H1 (cell line): ENCODE measurements around the gene KIAA0930. TPM values are rescaled to one million over a fixed set of nuclear protein-coding genes. Genes with fewer than 3 reads are reported as not detected.

Source experiments
- CTCF ChIA-PET: fragments of 300-600 bp; sonication (Branson Sonifier 250); formaldehyde crosslinking; loops from one replicate; lab custom pipeline; 2021; ENCODE audit not compliant: partially characterized antibody; lab: Charles Lee
- POLR2A ChIA-PET: fragments of 300-600 bp; sonication (Branson Sonifier 250); formaldehyde crosslinking; loops from one replicate; lab custom pipeline; 2021; ENCODE audit warnings: inconsistent platforms; ENCODE audit not compliant: partially characterized antibody; lab: Charles Lee
- DNase-seq, 2 experiments: peaks; one replicate each; pipeline versions ENCODE4 v3.0.0 to v3.0.0-alpha.2; 2010 to 2022; ENCODE audit warnings: low spot score in 2 of 2, low read depth in 1 of 2, mixed read lengths in 1 of 2
- FAIRE-seq: peaks from 2 replicates; lab custom pipeline; 2011; peaks lifted over from hg19 to GRCh38; lab: Jason Lieb, UNC
- H2AFZ ChIP-seq: 2 replicates; pipeline ENCODE4 v1.8.1; 2012; ENCODE audit warnings: low read length, inconsistent platforms
- H2AK5ac ChIP-seq: 2 replicates; pipeline ENCODE4 v1.6.1; 2013; ENCODE audit warnings: low read depth, low read length
- H2BK120ac ChIP-seq: replicated peaks from 2 replicates; pipeline ENCODE3; 2013; ENCODE audit warnings: low read depth, low read length, inconsistent platforms
- H2BK12ac ChIP-seq: 2 replicates; pipeline ENCODE4 v1.6.1; 2013; ENCODE audit warnings: low read depth, low read length
- H2BK15ac ChIP-seq: 2 replicates; pipeline ENCODE4 v1.6.1; 2013; ENCODE audit warnings: low read length
- H2BK20ac ChIP-seq: 2 replicates; pipeline ENCODE4 v1.6.1; 2013; ENCODE audit warnings: low read length
- H2BK5ac ChIP-seq: 2 replicates; pipeline ENCODE4 v1.6.1; 2013; ENCODE audit warnings: low read depth, low read length
- H3K14ac ChIP-seq: 2 replicates; pipeline ENCODE4 v1.6.1; 2013; ENCODE audit warnings: inconsistent platforms; ENCODE audit not compliant: insufficient read length
- H3K18ac ChIP-seq: 2 replicates; pipeline ENCODE4 v1.6.1; 2013; ENCODE audit warnings: low read length; ENCODE audit errors: extremely low read depth
- H3K23ac ChIP-seq: 2 replicates; pipeline ENCODE4 v1.6.1; 2013; ENCODE audit warnings: inconsistent platforms; ENCODE audit not compliant: insufficient read length
- H3K23me2 ChIP-seq: 2 replicates; pipeline ENCODE4 v1.6.1; 2013; ENCODE audit warnings: low read depth, low read length
- H3K27ac ChIP-seq: 2 replicates; pipeline ENCODE4 v1.6.1; 2011; ENCODE audit warnings: low read depth, low read length, inconsistent platforms
- H3K27me3 ChIP-seq, 4 experiments: replicated peaks in 1 of 4; 1 replicate in 1 of 4; 2 replicates in 3 of 4; pipeline versions ENCODE4 v1.6.1 to v1.8.1; 2011 to 2013; ENCODE audit warnings: low read length in 3 of 4, mild to moderate bottlenecking in 3 of 4, inconsistent platforms in 2 of 4, mixed read lengths in 2 of 4, moderate library complexity in 1 of 4; ENCODE audit not compliant: control insufficient read depth in 3 of 4, insufficient read depth in 3 of 4; ENCODE audit errors: extremely low read depth in 1 of 4
- H3K36me3 ChIP-seq, 4 experiments: 2 replicates each; pipeline versions ENCODE4 v1.6.1 to v1.8.1; 2011 to 2013; ENCODE audit warnings: mild to moderate bottlenecking in 4 of 4, low read length in 3 of 4, moderate library complexity in 2 of 4, control low read depth in 1 of 4, inconsistent platforms in 1 of 4; ENCODE audit not compliant: insufficient read depth in 4 of 4, control insufficient read depth in 2 of 4
- H3K4ac ChIP-seq: replicated peaks from 2 replicates; pipeline ENCODE3; 2013; ENCODE audit warnings: low read length, low read depth, mixed read lengths, inconsistent platforms; ENCODE audit not compliant: insufficient read length
- H3K4me1 ChIP-seq, 4 experiments: replicated peaks in 1 of 4; 1 replicate in 1 of 4; 2 replicates in 3 of 4; pipeline versions ENCODE4 v1.6.1 to v1.8.1; 2011 to 2013; ENCODE audit warnings: low read length in 3 of 4, inconsistent platforms in 2 of 4, mixed read lengths in 1 of 4; ENCODE audit not compliant: insufficient read depth in 4 of 4, control insufficient read depth in 3 of 4
- H3K4me2 ChIP-seq, 2 experiments: 2 replicates each; pipeline versions ENCODE4 v1.6.1 to v1.8.1; 2011 to 2013; ENCODE audit warnings: low read depth in 2 of 2, low read length in 2 of 2, control low read depth in 1 of 2, inconsistent platforms in 1 of 2, mild to moderate bottlenecking in 1 of 2; ENCODE audit not compliant: insufficient read depth in 1 of 2
- H3K4me3 ChIP-seq, 4 experiments: fragments of 200-600, 300-600 bp in 1 of 4; sonication (generic), shearing (Covaris generic), sonication (Bioruptor Twin) in 1 of 4; 2 replicates each; pipeline versions ENCODE4 v1.5.1 to v1.8.1; 2011 to 2016; ENCODE audit warnings: low read length in 4 of 4, low read depth in 3 of 4, control low read depth in 2 of 4, inconsistent platforms in 2 of 4, mild to moderate bottlenecking in 2 of 4, mixed read lengths in 1 of 4, moderate library complexity in 1 of 4; ENCODE audit not compliant: insufficient read depth in 2 of 4; ENCODE audit errors: extremely low read depth in 1 of 4
- H3K56ac ChIP-seq: replicated peaks from 2 replicates; pipeline ENCODE3; 2013; ENCODE audit warnings: low read depth, mild to moderate bottlenecking, mixed read lengths, low read length, inconsistent platforms; ENCODE audit not compliant: insufficient read length
- H3K79me1 ChIP-seq: 2 replicates; pipeline ENCODE4 v1.6.1; 2013; ENCODE audit warnings: low read depth, low read length, control low read depth
- H3K79me2 ChIP-seq, 2 experiments: 2 replicates each; pipeline versions ENCODE4 v1.6.1 to v1.8.1; 2012 to 2013; ENCODE audit warnings: low read length in 2 of 2, mild to moderate bottlenecking in 2 of 2, inconsistent platforms in 1 of 2; ENCODE audit not compliant: insufficient read depth in 2 of 2, control insufficient read depth in 1 of 2
- H3K9ac ChIP-seq, 4 experiments: replicated peaks in 1 of 4; 1 replicate in 1 of 4; 2 replicates in 3 of 4; pipeline versions ENCODE4 v1.6.1 to v1.8.1; 2011 to 2013; ENCODE audit warnings: low read depth in 3 of 4, low read length in 3 of 4, control low read depth in 2 of 4, mild to moderate bottlenecking in 2 of 4, moderate library complexity in 2 of 4, inconsistent platforms in 1 of 4; ENCODE audit errors: extremely low read depth in 1 of 4
- H3K9me3 ChIP-seq, 2 experiments: 2 replicates each; pipeline versions ENCODE4 v1.6.1 to v1.8.1; 2012 to 2013; ENCODE audit warnings: mild to moderate bottlenecking in 2 of 2, moderate library complexity in 2 of 2, control low read depth in 1 of 2, inconsistent platforms in 1 of 2, low read depth in 1 of 2, low read length in 1 of 2, mixed read lengths in 1 of 2; ENCODE audit not compliant: insufficient read depth in 2 of 2
- H4K20me1 ChIP-seq, 2 experiments: replicated peaks in 1 of 2; 2 replicates each; pipeline versions ENCODE3 to v1.8.1; 2011 to 2013; ENCODE audit warnings: inconsistent platforms in 2 of 2, low read length in 2 of 2, mild to moderate bottlenecking in 1 of 2; ENCODE audit not compliant: insufficient read depth in 2 of 2, control insufficient read depth in 1 of 2
- H4K5ac ChIP-seq: 2 replicates; pipeline ENCODE4 v1.6.1; 2013; ENCODE audit warnings: low read length, low read depth, mixed read lengths, inconsistent platforms; ENCODE audit not compliant: insufficient read length
- H4K8ac ChIP-seq: 2 replicates; pipeline ENCODE4 v1.8.0; 2013; ENCODE audit warnings: mild to moderate bottlenecking, moderate library complexity, low read length, inconsistent platforms; ENCODE audit not compliant: insufficient read depth; ENCODE audit errors: extremely low read depth
- H4K91ac ChIP-seq: replicated peaks from 2 replicates; pipeline ENCODE3; 2013; ENCODE audit warnings: low read length, mixed read lengths, inconsistent platforms; ENCODE audit not compliant: insufficient read length
- BACH1 ChIP-seq: IDR thresholded peaks from 2 replicates; pipeline ENCODE4 v1.6.1; 2012; ENCODE audit warnings: low read length, improper control_type of control experiment
- BCL11A ChIP-seq, 2 experiments: IDR thresholded peaks; one replicate each; pipeline ENCODE4 v1.6.1; 2011; ENCODE audit warnings: low read depth in 2 of 2, low read length in 2 of 2, mild to moderate bottlenecking in 2 of 2
- CHD1 ChIP-seq: IDR thresholded peaks from 2 replicates; pipeline ENCODE4 v1.6.1; 2012; ENCODE audit warnings: low read depth, low read length, improper control_type of control experiment
- CREB1 ChIP-seq: IDR thresholded peaks from 2 replicates; pipeline ENCODE4 v1.6.1; 2012; ENCODE audit warnings: inconsistent platforms
- EGR1 ChIP-seq: IDR thresholded peaks from 2 replicates; pipeline ENCODE4 v1.6.1; 2011; ENCODE audit warnings: low read depth, low read length, borderline replicate concordance
- FOSL1 ChIP-seq: IDR thresholded peaks from 2 replicates; pipeline ENCODE4 v1.6.1; 2011; ENCODE audit warnings: mild to moderate bottlenecking, low read depth, low read length, moderate library complexity; ENCODE audit not compliant: insufficient read depth
- NANOG ChIP-seq: IDR thresholded peaks from 2 replicates; pipeline ENCODE4 v1.6.1; 2011; ENCODE audit warnings: low read length, low read depth, mild to moderate bottlenecking, inconsistent platforms; ENCODE audit not compliant: insufficient read depth, poor library complexity, severe bottlenecking
- POLR2A ChIP-seq, 2 experiments: IDR thresholded peaks; 1 replicate in 1 of 2; 2 replicates in 1 of 2; pipeline ENCODE4 v1.6.1; 2011; ENCODE audit warnings: low read depth in 2 of 2, low read length in 2 of 2, mild to moderate bottlenecking in 2 of 2; ENCODE audit errors: control extremely low read depth in 1 of 2
- POU5F1 ChIP-seq: IDR thresholded peaks from 2 replicates; pipeline ENCODE4 v1.6.1; 2011; ENCODE audit warnings: low read depth, mild to moderate bottlenecking, low read length, moderate library complexity
- RAD21 ChIP-seq, 2 experiments: IDR thresholded peaks in 1 of 2; conservative IDR thresholded peaks in 1 of 2; 2 replicates each; pipeline ENCODE4 v1.6.1; 2011; ENCODE audit warnings: low read depth in 2 of 2, low read length in 2 of 2, improper control_type of control experiment in 1 of 2, inconsistent platforms in 1 of 2, mild to moderate bottlenecking in 1 of 2, moderate library complexity in 1 of 2
- SIN3A ChIP-seq, 2 experiments: IDR thresholded peaks in 1 of 2; conservative IDR thresholded peaks in 1 of 2; 2 replicates each; pipeline ENCODE4 v1.6.1; 2011 to 2012; ENCODE audit warnings: low read length in 2 of 2, improper control_type of control experiment in 1 of 2, low read depth in 1 of 2, mild to moderate bottlenecking in 1 of 2
- SP2 ChIP-seq: IDR thresholded peaks from 2 replicates; pipeline ENCODE4 v1.6.1; 2012; ENCODE audit warnings: mild to moderate bottlenecking, low read length, inconsistent platforms
- TBP ChIP-seq: IDR thresholded peaks from 2 replicates; pipeline ENCODE4 v1.6.1; 2011; ENCODE audit warnings: low read depth, low read length, improper control_type of control experiment
- TEAD4 ChIP-seq: IDR thresholded peaks from 2 replicates; pipeline ENCODE4 v1.6.1; 2012; ENCODE audit warnings: low read depth, low read length, inconsistent platforms, mixed read lengths
- ZNF274 ChIP-seq: IDR thresholded peaks from 2 replicates; pipeline ENCODE4 v1.7.0; 2012; ENCODE audit warnings: low read length, borderline replicate concordance; ENCODE audit errors: extremely low read depth
- WGBS, 2 experiments: shearing (Covaris generic) in 1 of 2; methylation state at CpG; one replicate each; pipeline versions ENCODE4 v1.1.6 to v1.1.7; 2013 to 2015; ENCODE audit warnings: low lambda C conversion rate in 2 of 2, mixed read lengths in 2 of 2, inconsistent platforms in 1 of 2, low coverage in 1 of 2, missing lambda C conversion rate in 1 of 2; ENCODE audit not compliant: insufficient replicate concordance in 2 of 2, insufficient coverage in 1 of 2, insufficient read length in 1 of 2; ENCODE audit errors: extremely low coverage in 1 of 2, missing lambda C conversion rate in 1 of 2; 5-methylcytosine and 5-hydroxymethylcytosine counted together
- polyA plus RNA-seq, 7 experiments: library from polyadenylated mRNA; depleted of rRNA in 3 of 7; stranded (reverse) in 5 of 7; unstranded in 2 of 7; fragments of >200 nt in 5 of 7; fragments of 200-250 nt in 2 of 7; gene quantifications; 1 replicate in 5 of 7; 2 replicates in 1 of 7; 4 replicates in 1 of 7; pipeline versions ENCODE4 v1.2.1 to v1.2.3, GENCODE V29; 2011 to 2013; ENCODE audit warnings: missing spikeins in 2 of 7, mixed read lengths in 2 of 7
- total RNA-seq: library from RNA; stranded (reverse); fragmentation: NEBNext Ultra II Directional; extraction: Animal tissue kit (Norgen Biotek cat#: 25700); gene quantifications from 2 replicates; pipeline ENCODE4 v1.2.1, GENCODE V29; 2021

Gene KIAA0930
- total and polyA plus RNA-seq, 2 of the 8 experiments (the other 6 are each of a cell fraction or from before 2014, with no cell fraction given) = 61.9 to 66.1 TPM

DNA sequence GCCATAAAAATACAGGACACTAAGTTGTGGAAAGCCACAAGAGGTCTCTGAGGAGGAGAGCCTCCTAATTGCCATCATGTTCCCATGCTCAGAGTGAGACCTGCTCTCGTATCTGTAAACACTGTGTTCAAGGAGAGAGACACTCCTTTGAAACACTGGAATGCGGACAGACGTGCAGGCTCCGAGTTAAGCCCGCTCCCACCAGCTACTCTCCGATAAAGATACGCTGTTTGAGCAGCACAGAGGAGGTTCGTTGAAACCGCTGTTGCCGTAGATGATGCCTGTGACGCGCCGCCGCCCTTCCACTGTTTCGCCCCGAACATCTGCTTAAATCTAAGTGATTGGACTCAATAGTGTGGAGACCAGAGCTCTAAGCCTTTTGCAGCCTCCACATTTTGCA is 51.9 kb downstream of the KIAA0930 start:
- no peak for DNase-seq
- WGBS, 2 experiments = 94% methylated on average over 16 of the region's 16 CpGs; no CpG with 5 or more reads in 1 of the 2 experiments
- H4K91ac ChIP-seq = no peak overlapping the region
- H2AK5ac ChIP-seq = no peak overlapping the region
- H3K79me2 ChIP-seq = peaks cover 0 to 4% of the 10 kb centered on the region in 2 experiments; a peak in 1 of 4 replicates
- no peak overlapping the region for H2BK5ac ChIP-seq
- no peaks in the 10 kb centered on the region for H3K27me3 ChIP-seq
- no peak overlapping the region for H3K27ac ChIP-seq
- H2BK15ac ChIP-seq = no peak overlapping the region
- peaks cover 6 to 29% (median 15%) of the 10 kb centered on the region in 4 experiments for H3K36me3 ChIP-seq
- no peaks in the 10 kb centered on the region for H3K23me2 ChIP-seq
- no peak overlapping the region for H3K4me3 ChIP-seq
- no peak overlapping the region for H3K4me2 ChIP-seq
- H3K4me1 ChIP-seq = peaks cover 4 to 10% (median 6%) of the 10 kb centered on the region in 4 experiments; a peak in 6 of 7 replicates
- no peak overlapping the region for H2BK12ac ChIP-seq
- H3K79me1 ChIP-seq = no peaks in the 10 kb centered on the region
- ChIA-PET CTCF (interaction anchor here (1.0 to 1.5 kb wide), 4 partner anchors 9 to 36 kb away, joined by 3 to 5 read pairs (median 3); no protein-coding TSS in a partner anchor), POLR2A (interaction anchor here (0.7 to 2.1 kb wide), 4 partner anchors 16 to 58 kb away, joined by 3 to 7 read pairs (median 3); partner anchors contain the start of gene NUP50)
- no peak overlapping the region for H2BK120ac ChIP-seq
- no peak overlapping the region for H3K4ac ChIP-seq
- H3K18ac ChIP-seq = no peak overlapping the region
- no peaks in the 10 kb centered on the region for H3K9me3 ChIP-seq
- H2BK20ac ChIP-seq = no peak overlapping the region
- no peak overlapping the region for H3K9ac ChIP-seq
- no peak overlapping the region for H3K23ac ChIP-seq
- no peak overlapping the region for H3K56ac ChIP-seq
- FAIRE-seq = no peak
- H4K8ac ChIP-seq = no peak overlapping the region
- no peak overlapping the region for H3K14ac ChIP-seq
- peaks cover 1 to 6% of the 10 kb centered on the region in 2 experiments for H4K20me1 ChIP-seq
- H4K5ac ChIP-seq = no peak overlapping the region
- no peak overlapping the region for H2AFZ ChIP-seq
- TF ChIP-seq TEAD4 = no peak
- no peak for TF ChIP-seq EGR1
- TF ChIP-seq NANOG = no peak
- no peak for TF ChIP-seq CHD1
- no peak for TF ChIP-seq RAD21 (IDR thresholded peaks at IDR 0.05 in 1 of 2, conservative IDR thresholded peaks at IDR 0.05 in 1 of 2; ENCODE audit: low read depth in 2 of 2, low read length in 2 of 2)
- no peak for TF ChIP-seq BCL11A (IDR thresholded peaks at IDR 0.05; ENCODE audit: low read depth in 2 of 2, low read length in 2 of 2)
- no peak for TF ChIP-seq SP2
- no peak for TF ChIP-seq ZNF274
- TF ChIP-seq CREB1 = no peak
- no peak for TF ChIP-seq BACH1
- no peak for TF ChIP-seq FOSL1
- no peak for TF ChIP-seq SIN3A (conservative IDR thresholded peaks at IDR 0.05 in 1 of 2, IDR thresholded peaks at IDR 0.05 in 1 of 2; ENCODE audit: low read depth in 1 of 2, low read length in 2 of 2)
- no peak for TF ChIP-seq POU5F1
- no peak for TF ChIP-seq POLR2A (IDR thresholded peaks at IDR 0.05; ENCODE audit: control extremely low read depth in 1 of 2, low read depth in 2 of 2, low read length in 2 of 2)
- TF ChIP-seq TBP = no peak
